ENCODE results near the gene SHROOM2. TPM values are rescaled to one million over a fixed set of nuclear protein-coding genes. Genes with fewer than 3 reads are reported as not detected.

Gene SHROOM2
- total RNA-seq, 2 donors from 2014 or later = 3.9 to 7.8 TPM

GRCh38 chrX:9942086-9942485 lies 155.9 kb downstream of the SHROOM2 start:
- H3K4me1 ChIP-seq = no peaks in the 10 kb centered on the region
- H3K9ac ChIP-seq (ENCODE audit: low read depth in 2 of 2, low read length in 2 of 2) = no peak overlapping the region
- H3K27me3 ChIP-seq = no peaks in the 10 kb centered on the region
- H3K36me3 ChIP-seq = no peaks in the 10 kb centered on the region
- no peak overlapping the region for H3K27ac ChIP-seq
- no peak overlapping the region for H3K4me3 ChIP-seq
- no peak for TF ChIP-seq CTCF (IDR thresholded peaks at IDR 0.05)
- DNase-seq = no peak
- intact Hi-C loops (cut with DNase I) = no loop called here
- no peaks in the 10 kb centered on the region for H3K9me3 ChIP-seq

GRCh38 chrX:9943420-9943819 lies 157.2 kb downstream of the SHROOM2 start:
- H3K9ac ChIP-seq (ENCODE audit: low read depth in 2 of 2, low read length in 2 of 2) = no peak overlapping the region
- TF ChIP-seq CTCF (IDR thresholded peaks at IDR 0.05) = no peak
- H3K4me1 ChIP-seq = no peaks in the 10 kb centered on the region
- H3K9me3 ChIP-seq = no peaks in the 10 kb centered on the region
- H3K36me3 ChIP-seq = no peaks in the 10 kb centered on the region
- H3K27ac ChIP-seq = no peak overlapping the region
- intact Hi-C loops (cut with DNase I) = no loop called here
- H3K27me3 ChIP-seq = no peaks in the 10 kb centered on the region
- no peak overlapping the region for H3K4me3 ChIP-seq
- DNase-seq = no peak

- H3K9ac ChIP-seq (ENCODE audit: low read depth in 2 of 2, low read length in 2 of 2) = no peak overlapping the region
- no peaks in the 10 kb centered on the region for H3K9me3 ChIP-seq
- H3K27me3 ChIP-seq = no peaks in the 10 kb centered on the region
- no peak for DNase-seq
- H3K36me3 ChIP-seq = no peaks in the 10 kb centered on the region
- H3K4me1 ChIP-seq = no peaks in the 10 kb centered on the region
- TF ChIP-seq CTCF (IDR thresholded peaks at IDR 0.05) = no peak
- intact Hi-C loops (cut with DNase I) = no loop called here
- H3K4me3 ChIP-seq = no peak overlapping the region
- H3K27ac ChIP-seq = no peak overlapping the region
These were observed 161.0 kb downstream of the SHROOM2 start for GRCh38 chrX:9947131-9947794.

- Histone ChIP-seq H3K27ac (no peak overlapping the region), H3K27me3 (no peaks in the 10 kb centered on the region), H3K9ac (ENCODE audit: low read depth in 2 of 2, low read length in 2 of 2) (no peak overlapping the region), H3K4me3 (no peak overlapping the region), H3K4me1 (no peaks in the 10 kb centered on the region), H3K9me3 (no peaks in the 10 kb centered on the region), H3K36me3 (no peaks in the 10 kb centered on the region)
- intact Hi-C loops (cut with DNase I) = no loop called here
- TF ChIP-seq CTCF (IDR thresholded peaks at IDR 0.05) = no peak
- DNase-seq = no peak
These were observed 162.2 kb downstream of the SHROOM2 start for GRCh38 chrX:9948406-9948805.

- Histone ChIP-seq H3K4me1 (no peaks in the 10 kb centered on the region), H3K9me3 (no peaks in the 10 kb centered on the region), H3K27me3 (no peaks in the 10 kb centered on the region), H3K9ac (ENCODE audit: low read depth in 2 of 2, low read length in 2 of 2) (no peak overlapping the region), H3K36me3 (no peaks in the 10 kb centered on the region), H3K27ac (no peak overlapping the region), H3K4me3 (no peak overlapping the region)
- no peak for DNase-seq
- TF ChIP-seq CTCF (IDR thresholded peaks at IDR 0.05) = no peak
- intact Hi-C loops (cut with DNase I) = no loop called here
These were observed 166.1 kb downstream of the SHROOM2 start for GRCh38 chrX:9952300-9952699.

Measured in colonic mucosa (tissue), 4 donors.